K562 (cell line): Measurements from ENCODE around the gene CMPK1. TPM values are rescaled to one million over a fixed set of nuclear protein-coding genes. Genes with fewer than 3 reads are reported as not detected.
A peak's percentile ranks its signal among the peaks of the same experiment; 100 is the strongest.

Experiments used
- ARID2 ChIP-seq: fragments of 450-650 bp; IDR thresholded peaks from 2 replicates; pipeline ENCODE4 v1.6.1; 2017; ENCODE audit warnings: antibody characterized with exemption, mild to moderate bottlenecking
- CC2D1A ChIP-seq: fragments of 450-650 bp; IDR thresholded peaks from 2 replicates; pipeline ENCODE4 v1.6.1; 2017; ENCODE audit warnings: mild to moderate bottlenecking
- DIDO1 ChIP-seq: fragments of 450-650 bp; IDR thresholded peaks from 2 replicates; pipeline ENCODE4 v1.6.1; 2016; ENCODE audit warnings: low read depth, missing biosample characterization, missing genetic modification characterization
- DPF2 ChIP-seq: fragments of 450-650 bp; IDR thresholded peaks from 2 replicates; pipeline ENCODE4 v1.6.1; 2016
- LCOR ChIP-seq: sonication (generic); formaldehyde crosslinking; IDR thresholded peaks from 2 replicates; pipeline ENCODE4 v1.8.0; 2022; ENCODE audit warnings: mild to moderate bottlenecking, missing genetic modification reagents
- MEF2D ChIP-seq: conservative IDR thresholded peaks from 2 replicates; pipeline ENCODE4 v1.6.1; 2016; ENCODE audit warnings: low read depth, missing genetic modification characterization, missing compliant biosample characterization
- NBN ChIP-seq: fragments of 450-650 bp; IDR thresholded peaks from 2 replicates; pipeline ENCODE4 v1.6.1; 2016; ENCODE audit warnings: low read depth, mild to moderate bottlenecking
- RB1 ChIP-seq: fragments of 450-650 bp; IDR thresholded peaks from 2 replicates; pipeline ENCODE4 v1.6.1; 2017; ENCODE audit warnings: low read depth, mild to moderate bottlenecking
- TOE1 ChIP-seq, 2 experiments: fragments of 450-650 bp in 1 of 2; sonication (generic) in 1 of 2; formaldehyde crosslinking in 1 of 2; IDR thresholded peaks; 2 replicates each; pipeline versions ENCODE4 v1.7.1 to v1.8.0; 2016 to 2022; ENCODE audit warnings: borderline replicate concordance in 2 of 2, mild to moderate bottlenecking in 2 of 2, antibody characterized with exemption in 1 of 2, inconsistent platforms in 1 of 2, low read depth in 1 of 2, missing genetic modification reagents in 1 of 2, moderate library complexity in 1 of 2
- ZNF184 ChIP-seq: sonication (generic); formaldehyde crosslinking; IDR thresholded peaks from 2 replicates; pipeline ENCODE4 v1.5.0; 2020; ENCODE audit warnings: missing genetic modification reagents
- polyA plus RNA-seq, 8 experiments: library from polyadenylated mRNA; depleted of rRNA in 4 of 8; stranded (reverse) in 5 of 8; unstranded in 3 of 8; fragments of >200 nt; fragmentation: Nextera tagmentation in 2 of 8; fragmentation: Illumina TruSeq in 1 of 8; extraction: Ambion mirVana in 2 of 8; extraction: Trizol in 1 of 8; gene quantifications; 2 replicates each; pipeline versions ENCODE4 v1.2.1 to v1.2.3, GENCODE V29; 2011 to 2014; ENCODE audit warnings: inconsistent platforms in 1 of 8, missing spikeins in 1 of 8
- total RNA-seq, 7 experiments: library from RNA; depleted of rRNA in 6 of 7; stranded (reverse); fragments of >200 nt in 6 of 7; fragmentation: Illumina TruSeq in 2 of 7; extraction: Trizol in 2 of 7; gene quantifications; 2 replicates each; pipeline versions ENCODE4 v1.2.1 to v1.2.3, GENCODE V29; 2011 to 2021; ENCODE audit warnings: low replicate concordance in 1 of 7
- TF ChIP-seq, protein P1 (sequence below): fragments of 450-650 bp; IDR thresholded peaks from 2 replicates; pipeline ENCODE4 v1.6.1; 2016; ENCODE audit warnings: antibody characterized with exemption
- TF ChIP-seq, protein P2 (sequence below): fragments of 450-650 bp; formaldehyde crosslinking; IDR thresholded peaks from 2 replicates; pipeline ENCODE4 v1.4.0; 2022; ENCODE audit warnings: missing genetic modification characterization
- TF ChIP-seq, protein P3 (sequence below): fragments of 450-650 bp; formaldehyde crosslinking; IDR thresholded peaks from 2 replicates; pipeline ENCODE4 v1.4.0; 2022; ENCODE audit warnings: missing genetic modification characterization
- TF ChIP-seq, protein P4 (sequence below), 2 experiments: fragments of 450-650 bp; formaldehyde crosslinking in 1 of 2; IDR thresholded peaks; 2 replicates each; pipeline versions ENCODE4 v1.4.0 to v1.6.1; 2014 to 2020; ENCODE audit warnings: mild to moderate bottlenecking in 2 of 2, borderline replicate concordance in 1 of 2, low read depth in 1 of 2

The CMPK1 gene
- total and polyA plus RNA-seq, 9 of the 15 experiments (the other 6 are each of a cell fraction or from before 2014, with no cell fraction given), result 54.5 to 197 (median 116) TPM

DNA sequence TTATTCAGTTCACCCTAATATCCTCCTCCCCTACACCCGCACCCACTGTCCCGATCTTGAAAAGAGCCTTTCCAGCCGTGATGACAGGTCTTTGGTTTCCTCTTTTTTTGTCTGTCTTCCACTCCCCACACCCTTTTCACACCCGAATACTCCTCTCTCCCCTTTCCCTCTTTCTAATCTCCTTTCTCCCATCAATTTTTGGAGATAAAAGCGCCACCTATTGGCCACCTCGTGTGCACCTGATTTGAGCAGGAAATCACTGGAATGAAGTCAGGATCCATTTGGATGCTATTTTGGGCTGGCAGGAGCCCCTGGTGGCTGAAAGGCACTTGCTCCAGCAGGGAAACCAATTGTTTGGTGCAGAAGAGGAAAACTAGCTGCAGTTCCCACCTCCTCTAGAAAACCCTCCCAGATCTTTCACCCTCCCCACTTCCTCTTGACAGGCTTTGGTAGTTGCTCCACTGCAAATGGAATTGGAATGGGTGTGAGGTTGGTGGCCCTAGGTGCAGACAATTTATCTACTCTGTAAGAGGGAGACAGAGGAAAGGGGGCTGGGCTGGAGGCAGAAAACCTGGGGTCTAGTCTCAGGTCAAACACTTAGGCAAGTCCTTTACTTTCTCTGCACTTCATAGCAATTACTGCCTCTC is 90.9 kb downstream of the CMPK1 start (continued):
- TF ChIP-seq CC2D1A (peak; percentile 63; the same call in 1 of the 2 replicates), NBN (peak; percentile 72; the same call in 1 of the 2 replicates), MEF2D (tag) (peak; percentile 91), DPF2 (peak; percentile 37; the same call in 1 of the 2 replicates), TOE1 (IDR thresholded peaks at IDR 0.05; ENCODE audit: borderline replicate concordance) (peak; percentile 56; the same call in 1 of the 2 replicates), TOE1 (CRISPR knock-in tag; IDR thresholded peaks at IDR 0.05; ENCODE audit: borderline replicate concordance, low read depth) (no peak), ARID2 (peak; percentile 61; the same call in 1 of the 2 replicates), LCOR (CRISPR knock-in tag) (peak; percentile 97), ZNF184 (no peak), DIDO1 (tag) (0 out of 2 replicates have a peak, but pooled peaks have one; percentile 21), RB1 (0 out of 2 replicates have a peak, but pooled peaks have one; percentile 39)
- TF ChIP-seq, protein P1, sequence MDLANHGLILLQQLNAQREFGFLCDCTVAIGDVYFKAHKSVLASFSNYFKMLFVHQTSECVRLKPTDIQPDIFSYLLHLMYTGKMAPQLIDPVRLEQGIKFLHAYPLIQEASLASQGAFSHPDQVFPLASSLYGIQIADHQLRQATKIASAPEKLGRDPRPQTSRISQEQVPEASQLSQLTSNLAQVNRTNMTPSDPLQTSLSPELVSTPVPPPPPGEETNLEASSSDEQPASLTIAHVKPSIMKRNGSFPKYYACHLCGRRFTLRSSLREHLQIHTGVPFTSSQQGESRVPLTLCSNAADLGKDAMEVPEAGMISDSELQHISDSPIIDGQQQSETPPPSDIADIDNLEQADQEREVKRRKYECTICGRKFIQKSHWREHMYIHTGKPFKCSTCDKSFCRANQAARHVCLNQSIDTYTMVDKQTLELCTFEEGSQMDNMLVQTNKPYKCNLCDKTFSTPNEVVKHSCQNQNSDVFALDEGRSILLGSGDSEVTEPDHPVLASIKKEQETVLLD, result peak; percentile 26; the same call in 1 of the 2 replicates
- TF ChIP-seq, protein P2, sequence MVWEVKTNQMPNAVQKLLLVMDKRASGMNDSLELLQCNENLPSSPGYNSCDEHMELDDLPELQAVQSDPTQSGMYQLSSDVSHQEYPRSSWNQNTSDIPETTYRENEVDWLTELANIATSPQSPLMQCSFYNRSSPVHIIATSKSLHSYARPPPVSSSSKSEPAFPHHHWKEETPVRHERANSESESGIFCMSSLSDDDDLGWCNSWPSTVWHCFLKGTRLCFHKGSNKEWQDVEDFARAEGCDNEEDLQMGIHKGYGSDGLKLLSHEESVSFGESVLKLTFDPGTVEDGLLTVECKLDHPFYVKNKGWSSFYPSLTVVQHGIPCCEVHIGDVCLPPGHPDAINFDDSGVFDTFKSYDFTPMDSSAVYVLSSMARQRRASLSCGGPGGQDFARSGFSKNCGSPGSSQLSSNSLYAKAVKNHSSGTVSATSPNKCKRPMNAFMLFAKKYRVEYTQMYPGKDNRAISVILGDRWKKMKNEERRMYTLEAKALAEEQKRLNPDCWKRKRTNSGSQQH (CRISPR knock-in tag), result 0 out of 2 replicates have a peak, but pooled peaks have one; percentile 48
- TF ChIP-seq, protein P3, sequence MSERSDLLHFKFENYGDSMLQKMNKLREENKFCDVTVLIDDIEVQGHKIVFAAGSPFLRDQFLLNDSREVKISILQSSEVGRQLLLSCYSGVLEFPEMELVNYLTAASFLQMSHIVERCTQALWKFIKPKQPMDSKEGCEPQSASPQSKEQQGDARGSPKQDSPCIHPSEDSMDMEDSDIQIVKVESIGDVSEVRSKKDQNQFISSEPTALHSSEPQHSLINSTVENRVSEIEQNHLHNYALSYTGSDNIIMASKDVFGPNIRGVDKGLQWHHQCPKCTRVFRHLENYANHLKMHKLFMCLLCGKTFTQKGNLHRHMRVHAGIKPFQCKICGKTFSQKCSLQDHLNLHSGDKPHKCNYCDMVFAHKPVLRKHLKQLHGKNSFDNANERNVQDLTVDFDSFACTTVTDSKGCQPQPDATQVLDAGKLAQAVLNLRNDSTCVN (CRISPR knock-in tag), result peak; percentile 70; the same call in 1 of the 2 replicates
- TF ChIP-seq, protein P4, sequence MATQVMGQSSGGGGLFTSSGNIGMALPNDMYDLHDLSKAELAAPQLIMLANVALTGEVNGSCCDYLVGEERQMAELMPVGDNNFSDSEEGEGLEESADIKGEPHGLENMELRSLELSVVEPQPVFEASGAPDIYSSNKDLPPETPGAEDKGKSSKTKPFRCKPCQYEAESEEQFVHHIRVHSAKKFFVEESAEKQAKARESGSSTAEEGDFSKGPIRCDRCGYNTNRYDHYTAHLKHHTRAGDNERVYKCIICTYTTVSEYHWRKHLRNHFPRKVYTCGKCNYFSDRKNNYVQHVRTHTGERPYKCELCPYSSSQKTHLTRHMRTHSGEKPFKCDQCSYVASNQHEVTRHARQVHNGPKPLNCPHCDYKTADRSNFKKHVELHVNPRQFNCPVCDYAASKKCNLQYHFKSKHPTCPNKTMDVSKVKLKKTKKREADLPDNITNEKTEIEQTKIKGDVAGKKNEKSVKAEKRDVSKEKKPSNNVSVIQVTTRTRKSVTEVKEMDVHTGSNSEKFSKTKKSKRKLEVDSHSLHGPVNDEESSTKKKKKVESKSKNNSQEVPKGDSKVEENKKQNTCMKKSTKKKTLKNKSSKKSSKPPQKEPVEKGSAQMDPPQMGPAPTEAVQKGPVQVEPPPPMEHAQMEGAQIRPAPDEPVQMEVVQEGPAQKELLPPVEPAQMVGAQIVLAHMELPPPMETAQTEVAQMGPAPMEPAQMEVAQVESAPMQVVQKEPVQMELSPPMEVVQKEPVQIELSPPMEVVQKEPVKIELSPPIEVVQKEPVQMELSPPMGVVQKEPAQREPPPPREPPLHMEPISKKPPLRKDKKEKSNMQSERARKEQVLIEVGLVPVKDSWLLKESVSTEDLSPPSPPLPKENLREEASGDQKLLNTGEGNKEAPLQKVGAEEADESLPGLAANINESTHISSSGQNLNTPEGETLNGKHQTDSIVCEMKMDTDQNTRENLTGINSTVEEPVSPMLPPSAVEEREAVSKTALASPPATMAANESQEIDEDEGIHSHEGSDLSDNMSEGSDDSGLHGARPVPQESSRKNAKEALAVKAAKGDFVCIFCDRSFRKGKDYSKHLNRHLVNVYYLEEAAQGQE (IDR thresholded peaks at IDR 0.05; ENCODE audit: borderline replicate concordance), result peak; percentile 72; the same call in 1 of the 2 replicates
- TF ChIP-seq, protein P4 (CRISPR knock-in tag; IDR thresholded peaks at IDR 0.05; ENCODE audit: low read depth), result no peak
